K562 (cell line): ENCODE data around the gene AGO4. TPM values are rescaled to one million over a fixed set of nuclear protein-coding genes. Genes with fewer than 3 reads are reported as not detected.

Source experiments
- ATAC-seq: fragments of 200-7000 bp; cut with Tn5 transposase; 3 replicates; pipeline ENCODE4 v1.9.1; 2020; ENCODE audit warnings: moderate library complexity
- BruUV-seq: library from RNA; stranded (reverse); fragments of 400-500 nt; replicated peaks from 2 replicates; lab custom pipeline; 2021; lab: Mats Ljungman, UMichigan
- CTCF ChIA-PET: fragments of 300-600 bp; formaldehyde crosslinking; extraction: SDS; loops from one replicate; lab custom pipeline; 2021; ENCODE audit warnings: low intra/inter-chr PET ratio; lab: Yijun Ruan, JAX
- POLR2A ChIA-PET: fragments of 300-600, 350-650 bp; sonication (Branson Sonifier 250); formaldehyde crosslinking; extraction: SDS; loops from one replicate; lab custom pipeline; 2021; ENCODE audit warnings: antibody characterized with exemption, inconsistent platforms; lab: Yijun Ruan, JAX
- DNase-seq, 4 experiments: peaks; one replicate each; pipeline versions ENCODE4 v3.0.0 to v3.0.0-alpha.2; 2011 to 2018; ENCODE audit warnings: low spot score in 3 of 4, mixed read lengths in 3 of 4; ENCODE audit errors: extremely low read depth in 1 of 4
- FAIRE-seq: peaks from 2 replicates; lab custom pipeline; 2011; peaks lifted over from hg19 to GRCh38; lab: Jason Lieb, UNC
- H2AFZ ChIP-seq: 2 replicates; pipeline ENCODE4 v1.6.0; 2011; ENCODE audit warnings: low read depth, low read length, control low read depth, inconsistent platforms
- H3K27ac ChIP-seq: fragments of 200-600 bp; 3 replicates; pipeline ENCODE4 v1.8.0; 2011; ENCODE audit warnings: low read depth, mild to moderate bottlenecking, control low read depth, inconsistent platforms, low read length, moderate library complexity, mixed read lengths; ENCODE audit errors: extremely low read depth
- H3K27me3 ChIP-seq, 2 experiments: fragments of 300-600 bp in 1 of 2; 2 replicates in 1 of 2; 3 replicates in 1 of 2; pipeline versions ENCODE4 v1.6.0 to v1.8.0; 2011; ENCODE audit warnings: inconsistent platforms in 2 of 2, low read length in 2 of 2, mild to moderate bottlenecking in 1 of 2, mixed read lengths in 1 of 2, moderate library complexity in 1 of 2; ENCODE audit not compliant: control insufficient read depth in 2 of 2, insufficient read depth in 2 of 2
- H3K36me3 ChIP-seq: fragments of 300-600 bp; 3 replicates; pipeline ENCODE4 v1.8.0; 2011; ENCODE audit warnings: mild to moderate bottlenecking, low read length, inconsistent platforms; ENCODE audit not compliant: control insufficient read depth, insufficient read depth
- H3K4me1 ChIP-seq, 2 experiments: fragments of 200-600 bp in 1 of 2; replicated peaks in 1 of 2; 2 replicates in 1 of 2; 3 replicates in 1 of 2; pipeline versions ENCODE4 v1.5.1 to v1.8.0; 2011; ENCODE audit warnings: inconsistent platforms in 2 of 2, low read length in 2 of 2, mild to moderate bottlenecking in 1 of 2, mixed read lengths in 1 of 2, moderate library complexity in 1 of 2; ENCODE audit not compliant: control insufficient read depth in 2 of 2, insufficient read depth in 2 of 2
- H3K4me2 ChIP-seq: 2 replicates; pipeline ENCODE4 v1.6.1; 2011; ENCODE audit warnings: low read length, control low read depth, inconsistent platforms, mixed read lengths; ENCODE audit not compliant: insufficient read depth
- H3K4me3 ChIP-seq: fragments of 200-600 bp; sonication (generic), shearing (Covaris generic); 2 replicates; pipeline ENCODE4 v1.5.1; 2016; ENCODE audit warnings: control low read depth, inconsistent platforms
- H3K79me2 ChIP-seq: fragments of 200-600 bp; 3 replicates; pipeline ENCODE4 v1.8.0; 2011; ENCODE audit warnings: low read length, inconsistent platforms; ENCODE audit not compliant: control insufficient read depth, insufficient read depth
- H3K9ac ChIP-seq, 2 experiments: 2 replicates each; pipeline versions ENCODE4 v1.6.0 to v1.6.1; 2011; ENCODE audit warnings: low read depth in 2 of 2, low read length in 2 of 2, control low read depth in 1 of 2, inconsistent platforms in 1 of 2, mild to moderate bottlenecking in 1 of 2, mixed read lengths in 1 of 2; ENCODE audit not compliant: insufficient read depth in 1 of 2
- H3K9me1 ChIP-seq: one replicate; pipeline ENCODE4 v1.6.0; 2011; ENCODE audit warnings: inconsistent platforms, mild to moderate bottlenecking, low read length, moderate library complexity; ENCODE audit not compliant: control insufficient read depth, insufficient read depth
- H3K9me3 ChIP-seq: replicated peaks from 2 replicates; pipeline ENCODE4 v1.5.1; 2011; ENCODE audit warnings: low read depth, low read length, inconsistent platforms; ENCODE audit not compliant: control insufficient read depth, insufficient read depth
- H4K20me1 ChIP-seq: replicated peaks from 2 replicates; pipeline ENCODE4 v1.6.1; 2011; ENCODE audit warnings: low read length, inconsistent platforms, mixed read lengths; ENCODE audit not compliant: control insufficient read depth, insufficient read depth
- HMGXB4 ChIP-seq: sonication (generic); formaldehyde crosslinking; IDR thresholded peaks from 2 replicates; pipeline ENCODE4 v1.8.1; 2023; ENCODE audit warnings: mild to moderate bottlenecking, missing genetic modification reagents
- SMARCB1 ChIP-seq: IDR thresholded peaks from 2 replicates; pipeline ENCODE4 v1.6.1; 2011; ENCODE audit warnings: improper control_type of control experiment, low read depth; ENCODE audit not compliant: insufficient read length
- TAL1 ChIP-seq: fragments of 450-650 bp; IDR thresholded peaks from 2 replicates; pipeline ENCODE4 v1.6.1; 2016; ENCODE audit warnings: mild to moderate bottlenecking
- ZNF197 ChIP-seq: fragments of 200-800 bp; sonication (Bioruptor generic); IDR thresholded peaks from 2 replicates; pipeline ENCODE4 v1.6.1; 2016; ENCODE audit warnings: low read depth, missing genetic modification characterization, missing compliant biosample characterization
- WGBS: fragments of 100-300 bp; shearing (Covaris generic); methylation state at CpG from one replicate; pipeline ENCODE4 v1.1.6; 2016; ENCODE audit warnings: low coverage, mixed read lengths; ENCODE audit not compliant: insufficient coverage; ENCODE audit errors: missing lambda C conversion rate; 5-methylcytosine and 5-hydroxymethylcytosine counted together
- in situ Hi-C: fragments of 300-500 bp; cut with MboI; formaldehyde crosslinking; loops from 4 replicates; pipeline ENCODE4 v1.15.0; 2018; ENCODE audit warnings: inconsistent platforms, mixed read lengths
- intact Hi-C: fragments of 100-400 bp; cut with micrococcal nuclease; formaldehyde crosslinking; loops from 2 replicates; pipeline ENCODE4 v1.14.2; 2022
- polyA plus RNA-seq, 8 experiments: library from polyadenylated mRNA; depleted of rRNA in 4 of 8; stranded (reverse) in 5 of 8; unstranded in 3 of 8; fragments of >200 nt; fragmentation: Nextera tagmentation in 2 of 8; fragmentation: Illumina TruSeq in 1 of 8; extraction: Ambion mirVana in 2 of 8; extraction: Trizol in 1 of 8; gene quantifications; 2 replicates each; pipeline versions ENCODE4 v1.2.1 to v1.2.3, GENCODE V29; 2011 to 2014; ENCODE audit warnings: inconsistent platforms in 1 of 8, missing spikeins in 1 of 8
- total RNA-seq, 7 experiments: library from RNA; depleted of rRNA in 6 of 7; stranded (reverse); fragments of >200 nt in 6 of 7; fragmentation: Illumina TruSeq in 2 of 7; extraction: Trizol in 2 of 7; gene quantifications; 2 replicates each; pipeline versions ENCODE4 v1.2.1 to v1.2.3, GENCODE V29; 2011 to 2021; ENCODE audit warnings: low replicate concordance in 1 of 7
- TF ChIP-seq, protein P1 (sequence below): fragments of 450-650 bp; IDR thresholded peaks from 2 replicates; pipeline ENCODE4 v1.6.1; 2016; ENCODE audit warnings: mild to moderate bottlenecking, moderate library complexity
- TF ChIP-seq, protein P2 (sequence below): fragments of 250-450 bp; sonication (Bioruptor Pico); IDR thresholded peaks from 2 replicates; pipeline ENCODE4 v1.4.0; 2020

Gene AGO4
- total and polyA plus RNA-seq, 9 of the 15 experiments (the other 6 are each of a cell fraction or from before 2014, with no cell fraction given), result 1.3 to 10.5 (median 6.5) TPM

- no peak for TF ChIP-seq ZNF197 (CRISPR knock-in tag)
Measured at GRCh38 chr1:35834218-35834617, 26.4 kb downstream of the AGO4 start (continued).

GRCh38 chr1:35835398-35835797 lies 27.6 kb downstream of the AGO4 start:
- no peaks in the 10 kb centered on the region for H3K9me3 ChIP-seq
- no TSS peak for BruUV-seq
- no peak overlapping the region for H3K4me3 ChIP-seq
- WGBS, result 17% methylated on average over 2 of the region's 2 CpGs
- ChIA-PET POLR2A (interaction anchor here (0.6 kb wide), 1 partner anchor 46 kb away, joined by 3 read pairs; no protein-coding TSS in a partner anchor), CTCF (no interaction called here)
- in situ Hi-C loops, result no loop called here
- H3K9me1 ChIP-seq, result no peaks in the 10 kb centered on the region
- DNase-seq (no peak), FAIRE-seq (no peak), ATAC-seq (no peak)
- peaks cover 16% of the 10 kb centered on the region; the same call in 2 of the 3 replicates for H3K36me3 ChIP-seq
- intact Hi-C loops, result no loop called here
- H3K27me3 ChIP-seq, result no peaks in the 10 kb centered on the region
- no peaks in the 10 kb centered on the region for H4K20me1 ChIP-seq
- H3K27ac ChIP-seq, result no peak overlapping the region
- no peak overlapping the region for H2AFZ ChIP-seq
- H3K4me1 ChIP-seq, result no peaks in the 10 kb centered on the region
- H3K9ac ChIP-seq, result no peak overlapping the region
- H3K4me2 ChIP-seq, result no peak overlapping the region
- no peaks in the 10 kb centered on the region for H3K79me2 ChIP-seq
- TF ChIP-seq, protein P1, sequence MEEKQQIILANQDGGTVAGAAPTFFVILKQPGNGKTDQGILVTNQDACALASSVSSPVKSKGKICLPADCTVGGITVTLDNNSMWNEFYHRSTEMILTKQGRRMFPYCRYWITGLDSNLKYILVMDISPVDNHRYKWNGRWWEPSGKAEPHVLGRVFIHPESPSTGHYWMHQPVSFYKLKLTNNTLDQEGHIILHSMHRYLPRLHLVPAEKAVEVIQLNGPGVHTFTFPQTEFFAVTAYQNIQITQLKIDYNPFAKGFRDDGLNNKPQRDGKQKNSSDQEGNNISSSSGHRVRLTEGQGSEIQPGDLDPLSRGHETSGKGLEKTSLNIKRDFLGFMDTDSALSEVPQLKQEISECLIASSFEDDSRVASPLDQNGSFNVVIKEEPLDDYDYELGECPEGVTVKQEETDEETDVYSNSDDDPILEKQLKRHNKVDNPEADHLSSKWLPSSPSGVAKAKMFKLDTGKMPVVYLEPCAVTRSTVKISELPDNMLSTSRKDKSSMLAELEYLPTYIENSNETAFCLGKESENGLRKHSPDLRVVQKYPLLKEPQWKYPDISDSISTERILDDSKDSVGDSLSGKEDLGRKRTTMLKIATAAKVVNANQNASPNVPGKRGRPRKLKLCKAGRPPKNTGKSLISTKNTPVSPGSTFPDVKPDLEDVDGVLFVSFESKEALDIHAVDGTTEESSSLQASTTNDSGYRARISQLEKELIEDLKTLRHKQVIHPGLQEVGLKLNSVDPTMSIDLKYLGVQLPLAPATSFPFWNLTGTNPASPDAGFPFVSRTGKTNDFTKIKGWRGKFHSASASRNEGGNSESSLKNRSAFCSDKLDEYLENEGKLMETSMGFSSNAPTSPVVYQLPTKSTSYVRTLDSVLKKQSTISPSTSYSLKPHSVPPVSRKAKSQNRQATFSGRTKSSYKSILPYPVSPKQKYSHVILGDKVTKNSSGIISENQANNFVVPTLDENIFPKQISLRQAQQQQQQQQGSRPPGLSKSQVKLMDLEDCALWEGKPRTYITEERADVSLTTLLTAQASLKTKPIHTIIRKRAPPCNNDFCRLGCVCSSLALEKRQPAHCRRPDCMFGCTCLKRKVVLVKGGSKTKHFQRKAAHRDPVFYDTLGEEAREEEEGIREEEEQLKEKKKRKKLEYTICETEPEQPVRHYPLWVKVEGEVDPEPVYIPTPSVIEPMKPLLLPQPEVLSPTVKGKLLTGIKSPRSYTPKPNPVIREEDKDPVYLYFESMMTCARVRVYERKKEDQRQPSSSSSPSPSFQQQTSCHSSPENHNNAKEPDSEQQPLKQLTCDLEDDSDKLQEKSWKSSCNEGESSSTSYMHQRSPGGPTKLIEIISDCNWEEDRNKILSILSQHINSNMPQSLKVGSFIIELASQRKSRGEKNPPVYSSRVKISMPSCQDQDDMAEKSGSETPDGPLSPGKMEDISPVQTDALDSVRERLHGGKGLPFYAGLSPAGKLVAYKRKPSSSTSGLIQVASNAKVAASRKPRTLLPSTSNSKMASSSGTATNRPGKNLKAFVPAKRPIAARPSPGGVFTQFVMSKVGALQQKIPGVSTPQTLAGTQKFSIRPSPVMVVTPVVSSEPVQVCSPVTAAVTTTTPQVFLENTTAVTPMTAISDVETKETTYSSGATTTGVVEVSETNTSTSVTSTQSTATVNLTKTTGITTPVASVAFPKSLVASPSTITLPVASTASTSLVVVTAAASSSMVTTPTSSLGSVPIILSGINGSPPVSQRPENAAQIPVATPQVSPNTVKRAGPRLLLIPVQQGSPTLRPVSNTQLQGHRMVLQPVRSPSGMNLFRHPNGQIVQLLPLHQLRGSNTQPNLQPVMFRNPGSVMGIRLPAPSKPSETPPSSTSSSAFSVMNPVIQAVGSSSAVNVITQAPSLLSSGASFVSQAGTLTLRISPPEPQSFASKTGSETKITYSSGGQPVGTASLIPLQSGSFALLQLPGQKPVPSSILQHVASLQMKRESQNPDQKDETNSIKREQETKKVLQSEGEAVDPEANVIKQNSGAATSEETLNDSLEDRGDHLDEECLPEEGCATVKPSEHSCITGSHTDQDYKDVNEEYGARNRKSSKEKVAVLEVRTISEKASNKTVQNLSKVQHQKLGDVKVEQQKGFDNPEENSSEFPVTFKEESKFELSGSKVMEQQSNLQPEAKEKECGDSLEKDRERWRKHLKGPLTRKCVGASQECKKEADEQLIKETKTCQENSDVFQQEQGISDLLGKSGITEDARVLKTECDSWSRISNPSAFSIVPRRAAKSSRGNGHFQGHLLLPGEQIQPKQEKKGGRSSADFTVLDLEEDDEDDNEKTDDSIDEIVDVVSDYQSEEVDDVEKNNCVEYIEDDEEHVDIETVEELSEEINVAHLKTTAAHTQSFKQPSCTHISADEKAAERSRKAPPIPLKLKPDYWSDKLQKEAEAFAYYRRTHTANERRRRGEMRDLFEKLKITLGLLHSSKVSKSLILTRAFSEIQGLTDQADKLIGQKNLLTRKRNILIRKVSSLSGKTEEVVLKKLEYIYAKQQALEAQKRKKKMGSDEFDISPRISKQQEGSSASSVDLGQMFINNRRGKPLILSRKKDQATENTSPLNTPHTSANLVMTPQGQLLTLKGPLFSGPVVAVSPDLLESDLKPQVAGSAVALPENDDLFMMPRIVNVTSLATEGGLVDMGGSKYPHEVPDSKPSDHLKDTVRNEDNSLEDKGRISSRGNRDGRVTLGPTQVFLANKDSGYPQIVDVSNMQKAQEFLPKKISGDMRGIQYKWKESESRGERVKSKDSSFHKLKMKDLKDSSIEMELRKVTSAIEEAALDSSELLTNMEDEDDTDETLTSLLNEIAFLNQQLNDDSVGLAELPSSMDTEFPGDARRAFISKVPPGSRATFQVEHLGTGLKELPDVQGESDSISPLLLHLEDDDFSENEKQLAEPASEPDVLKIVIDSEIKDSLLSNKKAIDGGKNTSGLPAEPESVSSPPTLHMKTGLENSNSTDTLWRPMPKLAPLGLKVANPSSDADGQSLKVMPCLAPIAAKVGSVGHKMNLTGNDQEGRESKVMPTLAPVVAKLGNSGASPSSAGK, result no peak
- TF ChIP-seq TAL1, result no peak
- TF ChIP-seq HMGXB4 (CRISPR knock-in tag), result no peak
- TF ChIP-seq SMARCB1, result no peak
- TF ChIP-seq, protein P2, sequence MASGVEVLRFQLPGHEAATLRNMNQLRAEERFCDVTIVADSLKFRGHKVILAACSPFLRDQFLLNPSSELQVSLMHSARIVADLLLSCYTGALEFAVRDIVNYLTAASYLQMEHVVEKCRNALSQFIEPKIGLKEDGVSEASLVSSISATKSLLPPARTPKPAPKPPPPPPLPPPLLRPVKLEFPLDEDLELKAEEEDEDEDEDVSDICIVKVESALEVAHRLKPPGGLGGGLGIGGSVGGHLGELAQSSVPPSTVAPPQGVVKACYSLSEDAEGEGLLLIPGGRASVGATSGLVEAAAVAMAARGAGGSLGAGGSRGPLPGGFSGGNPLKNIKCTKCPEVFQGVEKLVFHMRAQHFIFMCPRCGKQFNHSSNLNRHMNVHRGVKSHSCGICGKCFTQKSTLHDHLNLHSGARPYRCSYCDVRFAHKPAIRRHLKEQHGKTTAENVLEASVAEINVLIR, result no peak
